Type B pancreatic cell (in vitro differentiated cells): Measurements from ENCODE around the gene DCTN3. TPM values are rescaled to one million over a fixed set of nuclear protein-coding genes. Genes with fewer than 3 reads are reported as not detected.

Experiments used
- DNase-seq: peaks from one replicate; pipeline ENCODE4 v3.0.0; 2021; ENCODE audit warnings: mixed read lengths; ENCODE audit not compliant: unreplicated experiment; ENCODE audit errors: extremely low spot score
- H3K27ac Mint-ChIP-seq: 2 replicates; pipeline ENCODE4 v1.8.0; 2021; ENCODE audit warnings: mild to moderate bottlenecking, mixed read lengths
- H3K27me3 Mint-ChIP-seq: 2 replicates; pipeline ENCODE4 v1.8.0; 2021; ENCODE audit warnings: mixed read lengths
- H3K36me3 Mint-ChIP-seq: 2 replicates; pipeline ENCODE4 v1.8.0; 2021; ENCODE audit warnings: mixed read lengths
- H3K4me1 Mint-ChIP-seq: one replicate; pipeline ENCODE4 v1.8.0; 2021; ENCODE audit warnings: mixed read lengths; ENCODE audit not compliant: unreplicated experiment
- H3K4me3 Mint-ChIP-seq: 2 replicates; pipeline ENCODE4 v1.8.0; 2021; ENCODE audit warnings: mild to moderate bottlenecking, mixed read lengths
- H3K9me3 Mint-ChIP-seq: 2 replicates; pipeline ENCODE4 v1.8.0; 2021; ENCODE audit warnings: mixed read lengths
- total RNA-seq: library from RNA; stranded (reverse); gene quantifications from 2 replicates; pipeline ENCODE4 v1.2.1, GENCODE V29; 2021; ENCODE audit warnings: low replicate concordance
- TF ChIP-seq, protein P1 (sequence below): fragments of 200-600 bp; sonication (generic); conservative IDR thresholded peaks from 2 replicates; pipeline ENCODE4 v1.5.0; 2021; ENCODE audit warnings: antibody characterized with exemption, mild to moderate bottlenecking

Gene DCTN3
- total RNA-seq, 1 donor from 2014 or later: 93.4 TPM

DNA sequence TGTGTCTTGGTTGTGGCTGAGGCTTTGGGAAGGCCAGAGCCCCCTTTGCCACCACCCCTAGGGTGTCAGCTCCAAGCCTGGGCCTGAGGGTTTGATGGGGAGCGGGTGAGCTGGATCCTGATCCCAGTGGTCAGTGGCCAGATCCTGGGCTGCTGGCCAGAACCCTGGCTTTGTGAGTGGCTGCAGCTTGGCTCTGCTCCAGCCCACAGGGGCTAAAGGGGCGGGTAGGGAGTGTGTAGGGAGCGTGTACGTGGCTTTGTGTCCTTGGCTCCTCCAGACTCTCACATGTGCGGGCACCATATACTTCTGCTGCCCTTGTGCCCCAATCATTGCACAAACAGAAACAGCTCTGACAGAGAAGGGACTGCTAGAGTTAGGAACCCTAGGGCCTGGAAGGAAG lies 30.5 kb upstream of the DCTN3 start:
- peaks cover 56% of the 10 kb centered on the region for H3K4me1 Mint-ChIP-seq
- DNase-seq: no peak
- peak overlapping the region; percentile 90 for H3K4me3 Mint-ChIP-seq
- peaks cover 3% of the 10 kb centered on the region for H3K27me3 Mint-ChIP-seq
- TF ChIP-seq, protein P1, sequence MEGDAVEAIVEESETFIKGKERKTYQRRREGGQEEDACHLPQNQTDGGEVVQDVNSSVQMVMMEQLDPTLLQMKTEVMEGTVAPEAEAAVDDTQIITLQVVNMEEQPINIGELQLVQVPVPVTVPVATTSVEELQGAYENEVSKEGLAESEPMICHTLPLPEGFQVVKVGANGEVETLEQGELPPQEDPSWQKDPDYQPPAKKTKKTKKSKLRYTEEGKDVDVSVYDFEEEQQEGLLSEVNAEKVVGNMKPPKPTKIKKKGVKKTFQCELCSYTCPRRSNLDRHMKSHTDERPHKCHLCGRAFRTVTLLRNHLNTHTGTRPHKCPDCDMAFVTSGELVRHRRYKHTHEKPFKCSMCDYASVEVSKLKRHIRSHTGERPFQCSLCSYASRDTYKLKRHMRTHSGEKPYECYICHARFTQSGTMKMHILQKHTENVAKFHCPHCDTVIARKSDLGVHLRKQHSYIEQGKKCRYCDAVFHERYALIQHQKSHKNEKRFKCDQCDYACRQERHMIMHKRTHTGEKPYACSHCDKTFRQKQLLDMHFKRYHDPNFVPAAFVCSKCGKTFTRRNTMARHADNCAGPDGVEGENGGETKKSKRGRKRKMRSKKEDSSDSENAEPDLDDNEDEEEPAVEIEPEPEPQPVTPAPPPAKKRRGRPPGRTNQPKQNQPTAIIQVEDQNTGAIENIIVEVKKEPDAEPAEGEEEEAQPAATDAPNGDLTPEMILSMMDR: no peak
- H3K36me3 Mint-ChIP-seq: peaks cover 9% of the 10 kb centered on the region
- no peaks in the 10 kb centered on the region for H3K9me3 Mint-ChIP-seq
- H3K27ac Mint-ChIP-seq: no peak overlapping the region

DNA sequence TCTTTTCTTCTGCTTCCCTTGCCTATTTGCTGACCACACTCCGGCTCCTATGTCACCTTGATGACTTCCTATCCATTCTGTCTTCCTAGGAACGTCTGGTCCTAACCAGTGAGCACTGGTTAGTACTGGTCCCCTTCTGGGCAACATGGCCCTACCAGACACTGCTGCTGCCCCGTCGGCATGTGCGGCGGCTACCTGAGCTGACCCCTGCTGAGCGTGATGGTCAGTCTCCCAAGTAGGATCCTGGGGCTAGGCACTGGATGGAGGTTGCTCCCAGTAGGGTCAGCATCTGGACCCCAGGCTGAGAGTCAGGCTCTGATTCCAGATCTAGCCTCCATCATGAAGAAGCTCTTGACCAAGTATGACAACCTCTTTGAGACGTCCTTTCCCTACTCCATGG lies 28.4 kb upstream of the DCTN3 start:
- H3K4me3 Mint-ChIP-seq: peak overlapping the region; percentile 67
- H3K27ac Mint-ChIP-seq: no peak overlapping the region
- peaks cover 3% of the 10 kb centered on the region for H3K27me3 Mint-ChIP-seq
- no peak for DNase-seq
- TF ChIP-seq, protein P1: no peak
- peaks cover 45% of the 10 kb centered on the region for H3K4me1 Mint-ChIP-seq
- H3K9me3 Mint-ChIP-seq: no peaks in the 10 kb centered on the region
- peaks cover 9% of the 10 kb centered on the region for H3K36me3 Mint-ChIP-seq

DNA sequence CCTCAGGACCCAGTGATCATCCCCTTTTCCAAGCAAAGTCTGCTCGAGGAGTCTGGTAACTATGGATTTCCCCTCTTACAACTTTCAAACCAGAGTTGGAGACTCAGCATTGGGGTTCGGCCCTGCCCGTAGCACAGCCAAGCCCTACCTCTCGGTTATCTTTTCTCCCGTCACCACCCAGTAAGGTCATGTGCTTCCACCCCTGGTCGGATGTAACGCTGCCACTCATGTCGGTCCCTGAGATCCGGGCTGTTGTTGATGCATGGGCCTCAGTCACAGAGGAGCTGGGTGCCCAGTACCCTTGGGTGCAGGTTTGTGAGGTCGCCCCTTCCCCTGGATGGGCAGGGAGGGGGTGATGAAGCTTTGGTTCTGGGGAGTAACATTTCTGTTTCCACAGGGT lies 27.4 kb upstream of the DCTN3 start:
- H3K4me3 Mint-ChIP-seq: peak overlapping the region; percentile 92
- H3K27me3 Mint-ChIP-seq: peaks cover 3% of the 10 kb centered on the region
- peak overlapping the region; percentile 80 for H3K27ac Mint-ChIP-seq
- no peaks in the 10 kb centered on the region for H3K9me3 Mint-ChIP-seq
- peaks cover 37% of the 10 kb centered on the region for H3K4me1 Mint-ChIP-seq
- DNase-seq: no peak
- TF ChIP-seq, protein P1: no peak
- peaks cover 9% of the 10 kb centered on the region for H3K36me3 Mint-ChIP-seq

DNA sequence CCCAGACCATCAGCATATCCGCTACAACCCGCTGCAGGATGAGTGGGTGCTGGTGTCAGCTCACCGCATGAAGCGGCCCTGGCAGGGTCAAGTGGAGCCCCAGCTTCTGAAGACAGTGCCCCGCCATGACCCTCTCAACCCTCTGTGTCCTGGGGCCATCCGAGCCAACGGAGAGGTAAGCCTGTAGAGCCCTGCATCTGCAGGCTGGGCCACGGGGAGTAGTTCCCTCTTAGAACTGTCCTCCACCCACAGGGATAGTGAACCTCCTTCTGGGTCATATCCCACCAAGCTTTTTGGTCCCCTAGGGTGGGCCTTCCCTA lies 26.7 kb upstream of the DCTN3 start:
- H3K4me1 Mint-ChIP-seq: peaks cover 31% of the 10 kb centered on the region
- H3K36me3 Mint-ChIP-seq: peaks cover 9% of the 10 kb centered on the region
- no peaks in the 10 kb centered on the region for H3K9me3 Mint-ChIP-seq
- H3K27me3 Mint-ChIP-seq: no peaks in the 10 kb centered on the region
- peak overlapping the region; percentile 92 for H3K4me3 Mint-ChIP-seq
- TF ChIP-seq, protein P1: no peak
- no peak for DNase-seq
- H3K27ac Mint-ChIP-seq: peak overlapping the region; percentile 80

- Mint-ChIP-seq H3K4me3 (peak within 1 kb of the TSS; percentile 92), H3K9me3 (no peaks in the 10 kb centered on the region), H3K4me1 (peaks cover 25% of the 10 kb centered on the region), H3K27me3 (no peaks in the 10 kb centered on the region), H3K36me3 (peaks cover 9% of the 10 kb centered on the region), H3K27ac (peak within 1 kb of the TSS; percentile 80)
- DNase-seq: peak; percentile 94
- TF ChIP-seq, protein P1: peak; percentile 56
Observed at GRCh38 chr9:34646211-34647083, 26.2 kb upstream of the DCTN3 start, which contains the start of gene GALT. TSS of gene GALT (plus strand) at chr9:34646675. CDS start at chr9:34646705, 30 bp downstream.
